Measurements from ENCODE around the gene ZNF28.
"Not testable (repeated sequence)": the region's sequence is repeated elsewhere in the genome, so short reads cannot be mapped to it uniquely, and the experiment has no call there.

ZNF28 gene

GRCh38 chr19:52821204-52821960, at the start of gene ZNF28:
TSS of gene ZNF28 (minus strand) at chr19:52821633. CDS start at chr19:52817958, 3,675 bp downstream.
- not testable (repeated sequence) for FAIRE-seq

GRCh38 chr19:52868031-52868430, 46.6 kb upstream of the ZNF28 start:
- not testable (repeated sequence) for FAIRE-seq

- FAIRE-seq: not testable (repeated sequence)
Measured at GRCh38 chr19:52857378-52858191, 36.2 kb upstream of the ZNF28 start, which contains the start of gene ZNF468. TSS of gene ZNF468 (minus strand) at chr19:52857619. CDS start at chr19:52854272, 3,347 bp downstream.

GRCh38 chr19:52856540-52857377, 35.3 kb upstream of the ZNF28 start:
- FAIRE-seq: not testable (repeated sequence)

GRCh38 chr19:52847352-52847751, 25.9 kb upstream of the ZNF28 start:
- FAIRE-seq: not testable (repeated sequence)

GRCh38 chr19:52840825-52841465, 19.5 kb upstream of the ZNF28 start:
- FAIRE-seq: not testable (repeated sequence)

GRCh38 chr19:52834289-52834688, 12.9 kb upstream of the ZNF28 start:
- not testable (repeated sequence) for FAIRE-seq

- FAIRE-seq: not testable (repeated sequence)
Measured at GRCh38 chr19:52833541-52833940, 12.1 kb upstream of the ZNF28 start.

- not testable (repeated sequence) for FAIRE-seq
Measured at GRCh38 chr19:52829866-52830265, 8.4 kb upstream of the ZNF28 start.

GRCh38 chr19:52825765-52826164, 4.3 kb upstream of the ZNF28 start:
- FAIRE-seq: no peak

- FAIRE-seq: no peak
Measured at GRCh38 chr19:52823676-52824075, 2.2 kb upstream of the ZNF28 start.

GRCh38 chr19:52820472-52821203, 795 bp downstream of the ZNF28 start:
- not testable (repeated sequence) for FAIRE-seq

GRCh38 chr19:52809801-52810200, 11.6 kb downstream of the ZNF28 start:
- no peak for FAIRE-seq

GRCh38 chr19:52799950-52800640, 21.3 kb downstream of the ZNF28 start:
- not testable (repeated sequence) for FAIRE-seq

- FAIRE-seq: no peak
Measured at GRCh38 chr19:52789440-52789839, 32.0 kb downstream of the ZNF28 start.

- not testable (repeated sequence) for FAIRE-seq
Measured at GRCh38 chr19:52786464-52787354, 34.7 kb downstream of the ZNF28 start, which contains the start of gene ZNF600. TSS of gene ZNF600 (minus strand) at chr19:52786791. CDS start at chr19:52778888, 7,903 bp downstream.

GRCh38 chr19:52786078-52786463, 35.4 kb downstream of the ZNF28 start:
- FAIRE-seq: no peak

- FAIRE-seq: no peak
Measured at GRCh38 chr19:52785506-52785905, 35.9 kb downstream of the ZNF28 start.

- not testable (repeated sequence) for FAIRE-seq
Measured at GRCh38 chr19:52782864-52783263, 38.6 kb downstream of the ZNF28 start.

GRCh38 chr19:52778811-52779210, 42.6 kb downstream of the ZNF28 start:
- no peak for FAIRE-seq
